Smooth muscle cell (in vitro differentiated cells): ENCODE measurements around the gene ZBTB47. TPM values are rescaled to one million over a fixed set of nuclear protein-coding genes. Genes with fewer than 3 reads are reported as not detected.

Source experiments
- DNase-seq: peaks from one replicate; lab custom pipeline; 2025; ENCODE audit not compliant: unreplicated experiment; lab: John Stamatoyannopoulos, UW
- H2AFZ ChIP-seq: fragments of 200-600 bp; sonication (generic); 2 replicates; pipeline ENCODE4 v1.6.0; 2016; ENCODE audit warnings: antibody characterized with exemption, low read depth, mild to moderate bottlenecking
- H3F3A ChIP-seq: fragments of 200-600 bp; sonication (generic); 2 replicates; pipeline ENCODE4 v1.6.0; 2017; ENCODE audit warnings: antibody characterized with exemption, low read depth
- H3K27ac ChIP-seq: fragments of 200-600 bp; sonication (generic); 2 replicates; pipeline ENCODE4 v1.5.1; 2016; ENCODE audit warnings: low read depth, mild to moderate bottlenecking
- H3K27me3 ChIP-seq: fragments of 200-600 bp; sonication (generic); 2 replicates; pipeline ENCODE4 v1.6.1; 2016; ENCODE audit warnings: low read depth, mild to moderate bottlenecking
- H3K36me3 ChIP-seq: fragments of 200-600 bp; sonication (generic); 2 replicates; pipeline ENCODE4 v1.5.1; 2016; ENCODE audit warnings: low read depth
- H3K4me1 ChIP-seq: fragments of 200-600 bp; sonication (generic); 2 replicates; pipeline ENCODE4 v1.5.1; 2016; ENCODE audit warnings: low read depth
- H3K4me2 ChIP-seq: fragments of 200-600 bp; sonication (generic); 2 replicates; pipeline ENCODE4 v1.6.0; 2016; ENCODE audit warnings: mild to moderate bottlenecking
- H3K4me3 ChIP-seq: fragments of 200-600 bp; sonication (generic); 2 replicates; pipeline ENCODE4 v1.5.1; 2016; ENCODE audit warnings: mild to moderate bottlenecking
- H3K79me2 ChIP-seq: fragments of 200-600 bp; sonication (generic); 2 replicates; pipeline ENCODE4 v1.6.0; 2016; ENCODE audit warnings: low read depth, mild to moderate bottlenecking
- H3K9ac ChIP-seq: fragments of 200-600 bp; sonication (generic); 2 replicates; pipeline ENCODE4 v1.6.0; 2016; ENCODE audit warnings: low read depth
- H3K9me3 ChIP-seq: fragments of 200-600 bp; sonication (generic); replicated peaks from 2 replicates; pipeline ENCODE4 v1.5.1; 2016; ENCODE audit warnings: low read depth
- H4K20me1 ChIP-seq: fragments of 200-600 bp; sonication (generic); 2 replicates; pipeline ENCODE4 v1.6.0; 2016; ENCODE audit warnings: low read depth
- WGBS: methylation state at CpG from one replicate; pipeline ENCODE4 v1.1.7; 2016; ENCODE audit warnings: low lambda C conversion rate; 5-methylcytosine and 5-hydroxymethylcytosine counted together
- polyA plus RNA-seq: library from polyadenylated mRNA; unstranded; fragments of >200 nt; fragmentation: Nextera tagmentation; extraction: Ambion mirVana; gene quantifications from 2 replicates; pipeline ENCODE4 v1.2.1, GENCODE V29; 2016
- total RNA-seq: library from RNA; depleted of rRNA; stranded (reverse); fragments of >200 nt; gene quantifications from 2 replicates; pipeline ENCODE4 v1.2.3, GENCODE V29; 2014
- TF ChIP-seq, protein P1 (sequence below): fragments of 200-600 bp; sonication (generic); IDR thresholded peaks from 2 replicates; pipeline ENCODE4 v1.5.1; 2017; ENCODE audit warnings: borderline replicate concordance, mild to moderate bottlenecking, antibody characterized with exemption; ENCODE audit not compliant: insufficient read depth, poor library complexity, severe bottlenecking

ZBTB47 gene
- total and polyA plus RNA-seq, 2 experiments from 2014 or later: 4.6 to 7.7 TPM

GRCh38 chr3:42690191-42690590 is 36.7 kb downstream of the ZBTB47 start:
- Histone ChIP-seq H3F3A (no peaks in the 10 kb centered on the region), H3K27me3 (peaks cover 9% of the 10 kb centered on the region), H3K9me3 (no peaks in the 10 kb centered on the region), H3K4me3 (no peak overlapping the region), H4K20me1 (no peaks in the 10 kb centered on the region), H2AFZ (no peak overlapping the region), H3K4me1 (no peaks in the 10 kb centered on the region), H3K9ac (no peak overlapping the region), H3K36me3 (no peaks in the 10 kb centered on the region), H3K4me2 (no peak overlapping the region), H3K79me2 (no peaks in the 10 kb centered on the region), H3K27ac (no peak overlapping the region)
- TF ChIP-seq, protein P1, sequence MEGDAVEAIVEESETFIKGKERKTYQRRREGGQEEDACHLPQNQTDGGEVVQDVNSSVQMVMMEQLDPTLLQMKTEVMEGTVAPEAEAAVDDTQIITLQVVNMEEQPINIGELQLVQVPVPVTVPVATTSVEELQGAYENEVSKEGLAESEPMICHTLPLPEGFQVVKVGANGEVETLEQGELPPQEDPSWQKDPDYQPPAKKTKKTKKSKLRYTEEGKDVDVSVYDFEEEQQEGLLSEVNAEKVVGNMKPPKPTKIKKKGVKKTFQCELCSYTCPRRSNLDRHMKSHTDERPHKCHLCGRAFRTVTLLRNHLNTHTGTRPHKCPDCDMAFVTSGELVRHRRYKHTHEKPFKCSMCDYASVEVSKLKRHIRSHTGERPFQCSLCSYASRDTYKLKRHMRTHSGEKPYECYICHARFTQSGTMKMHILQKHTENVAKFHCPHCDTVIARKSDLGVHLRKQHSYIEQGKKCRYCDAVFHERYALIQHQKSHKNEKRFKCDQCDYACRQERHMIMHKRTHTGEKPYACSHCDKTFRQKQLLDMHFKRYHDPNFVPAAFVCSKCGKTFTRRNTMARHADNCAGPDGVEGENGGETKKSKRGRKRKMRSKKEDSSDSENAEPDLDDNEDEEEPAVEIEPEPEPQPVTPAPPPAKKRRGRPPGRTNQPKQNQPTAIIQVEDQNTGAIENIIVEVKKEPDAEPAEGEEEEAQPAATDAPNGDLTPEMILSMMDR: no peak
- 88% methylated on average over 7 of the region's 7 CpGs for WGBS
- DNase-seq: no peak

DNA sequence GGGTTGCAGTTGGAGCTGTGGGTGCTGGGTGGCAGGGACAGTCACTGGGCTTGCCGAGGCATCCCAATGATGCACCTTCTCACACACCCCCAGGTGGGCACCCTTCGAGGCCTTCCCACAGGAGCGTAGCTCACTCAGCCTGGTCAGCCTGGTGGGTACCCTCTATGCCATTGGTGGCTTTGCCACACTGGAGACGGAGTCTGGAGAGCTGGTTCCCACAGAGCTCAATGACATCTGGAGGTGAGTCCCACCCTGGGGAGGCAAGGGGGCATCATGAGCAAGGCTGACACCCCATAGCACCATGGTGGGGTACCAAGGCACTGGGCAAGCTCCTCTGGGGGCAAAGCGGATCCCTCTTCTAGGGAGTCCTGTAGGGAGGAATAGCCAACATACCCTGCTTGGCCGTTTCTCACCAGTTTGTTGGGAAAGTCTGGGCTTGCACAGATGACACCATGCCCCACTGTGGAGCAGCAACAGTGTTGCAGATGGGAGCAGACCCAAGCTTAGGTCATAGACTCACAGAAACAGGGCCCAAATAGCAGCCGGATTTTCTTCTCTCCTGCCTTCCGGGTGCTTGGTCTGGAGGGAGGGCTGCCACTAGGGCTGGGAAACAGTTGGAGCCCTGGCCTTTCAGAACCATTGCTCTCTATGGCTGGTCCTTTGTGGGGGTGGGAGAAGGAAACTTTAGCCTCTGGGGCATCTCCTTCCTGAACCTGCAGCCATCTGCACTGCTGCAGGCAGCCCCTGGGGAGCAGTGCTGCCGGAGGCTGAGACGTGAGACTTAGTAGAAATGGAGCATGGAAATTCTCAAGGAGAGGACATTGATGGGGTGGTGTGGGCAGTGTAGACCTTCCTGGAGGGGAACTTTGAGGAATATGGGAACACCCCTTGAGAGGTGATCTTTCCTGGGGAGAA is 37.5 kb downstream of the ZBTB47 start:
- Histone ChIP-seq H3K4me1 (no peaks in the 10 kb centered on the region), H3K4me3 (no peak overlapping the region), H4K20me1 (no peaks in the 10 kb centered on the region), H3K27ac (no peak overlapping the region), H3K27me3 (peaks cover 11% of the 10 kb centered on the region), H3K9ac (no peak overlapping the region), H3K36me3 (no peaks in the 10 kb centered on the region), H3K9me3 (no peaks in the 10 kb centered on the region), H2AFZ (no peak overlapping the region), H3K4me2 (no peak overlapping the region), H3K79me2 (no peaks in the 10 kb centered on the region), H3F3A (no peaks in the 10 kb centered on the region)
- TF ChIP-seq, protein P1: no peak
- DNase-seq: no peak
- WGBS: 95% methylated on average over 10 of the region's 10 CpGs

- H3K79me2 ChIP-seq: no peaks in the 10 kb centered on the region
- H3K9me3 ChIP-seq: no peaks in the 10 kb centered on the region
- TF ChIP-seq, protein P1: no peak
- no peaks in the 10 kb centered on the region for H3K36me3 ChIP-seq
- H3K4me2 ChIP-seq: no peak overlapping the region
- H4K20me1 ChIP-seq: no peaks in the 10 kb centered on the region
- H3K27me3 ChIP-seq: peaks cover 17% of the 10 kb centered on the region
- 88% methylated on average over 13 of the region's 13 CpGs for WGBS
- no peak overlapping the region for H2AFZ ChIP-seq
- H3F3A ChIP-seq: no peaks in the 10 kb centered on the region
- H3K4me1 ChIP-seq: no peaks in the 10 kb centered on the region
- H3K9ac ChIP-seq: no peak overlapping the region
- DNase-seq: no peak
- no peak overlapping the region for H3K4me3 ChIP-seq
- H3K27ac ChIP-seq: no peak overlapping the region
Measured at GRCh38 chr3:42691816-42692666, 38.5 kb downstream of the ZBTB47 start.
